ENCODE data around the gene KIF1B.

- TF ChIP-seq FEZF1 (tag by site-specific recombination; IDR thresholded peaks at IDR 0.05) (no peak), PATZ1 (tag by site-specific recombination; IDR thresholded peaks at IDR 0.05) (no peak), ZNF174 (tag by site-specific recombination; IDR thresholded peaks at IDR 0.05) (no peak), ZBTB21 (tag by site-specific recombination; IDR thresholded peaks at IDR 0.05) (no peak), ZNF274 (IDR thresholded peaks at IDR 0.05; ENCODE audit: low read length) (no peak), ZNF274 (tag by site-specific recombination; IDR thresholded peaks at IDR 0.05; ENCODE audit: borderline replicate concordance) (no peak), ZBTB26 (tag by site-specific recombination; optimal IDR thresholded peaks at IDR 0.05) (no peak), CTCF (tag by site-specific recombination; IDR thresholded peaks at IDR 0.05) (no peak), ATF2 (tag by site-specific recombination; IDR thresholded peaks at IDR 0.05; ENCODE audit: low read depth) (no peak)
These were observed 41.4 kb upstream of the KIF1B start for GRCh38 chr1:10168912-10169514.
